ENCODE measurements around the gene ZBTB46.

ZBTB46 gene

GRCh38 chr20:63699466-63700198, 131.4 kb downstream of the ZBTB46 start:
- no peak for TF ChIP-seq CTCF (IDR thresholded peaks at IDR 0.05; ENCODE audit: borderline replicate concordance, control extremely low read depth, extremely low read depth, insufficient read depth, missing control alignments)
- in situ Hi-C loops (cut with MboI; ENCODE audit: low sequenced_read_pairs, unreplicated experiment): loop anchor here (10.0 kb wide), 1 partner anchor 155 kb away; no protein-coding TSS in a partner anchor
- peak; percentile 24 for DNase-seq (ENCODE audit: low spot score)

GRCh38 chr20:63698739-63699465, 132.2 kb downstream of the ZBTB46 start:
- TF ChIP-seq CTCF (IDR thresholded peaks at IDR 0.05; ENCODE audit: borderline replicate concordance, control extremely low read depth, extremely low read depth, insufficient read depth, missing control alignments): no peak
- in situ Hi-C loops (cut with MboI; ENCODE audit: low sequenced_read_pairs, unreplicated experiment): no loop called here
- DNase-seq (ENCODE audit: low spot score): peak; percentile 82

GRCh38 chr20:63697868-63698545, 133.1 kb downstream of the ZBTB46 start:
- in situ Hi-C loops (cut with MboI; ENCODE audit: low sequenced_read_pairs, unreplicated experiment): no loop called here
- no peak for TF ChIP-seq CTCF (IDR thresholded peaks at IDR 0.05; ENCODE audit: borderline replicate concordance, control extremely low read depth, extremely low read depth, insufficient read depth, missing control alignments)
- no peak for DNase-seq (ENCODE audit: low spot score)

- in situ Hi-C loops (cut with MboI; ENCODE audit: low sequenced_read_pairs, unreplicated experiment): no loop called here
- no peak for DNase-seq (ENCODE audit: low spot score)
- TF ChIP-seq CTCF (IDR thresholded peaks at IDR 0.05; ENCODE audit: borderline replicate concordance, control extremely low read depth, extremely low read depth, insufficient read depth, missing control alignments): no peak
These were observed 133.7 kb downstream of the ZBTB46 start for GRCh38 chr20:63697357-63697867.

- TF ChIP-seq CTCF (IDR thresholded peaks at IDR 0.05; ENCODE audit: borderline replicate concordance, control extremely low read depth, extremely low read depth, insufficient read depth, missing control alignments): no peak
- DNase-seq (ENCODE audit: low spot score): no peak
- in situ Hi-C loops (cut with MboI; ENCODE audit: low sequenced_read_pairs, unreplicated experiment): no loop called here
These were observed 134.3 kb downstream of the ZBTB46 start, which contains the start of gene TNFRSF6B for GRCh38 chr20:63696628-63697356. Gene TNFRSF6B, plus strand, starts transcription at chr20:63696652. Its CDS starts 116 bp downstream, at chr20:63696768.

- TF ChIP-seq CTCF (IDR thresholded peaks at IDR 0.05; ENCODE audit: borderline replicate concordance, control extremely low read depth, extremely low read depth, insufficient read depth, missing control alignments): no peak
- in situ Hi-C loops (cut with MboI; ENCODE audit: low sequenced_read_pairs, unreplicated experiment): no loop called here
- DNase-seq (ENCODE audit: low spot score): no peak
These were observed 134.8 kb downstream of the ZBTB46 start for GRCh38 chr20:63696306-63696627.

Data from GM13976 (cell line).